Stimulated activated CD4-positive, alpha-beta T cell treated with anti-CD3 and anti-CD28 coated beads, Interleukin-4, amount 100 ng/mL, for 24 hours (primary cell): ENCODE data around the gene MED8.

Source experiments
- DNase-seq: peaks from one replicate; pipeline ENCODE4 v3.0.0-alpha.2; 2020

MED8 gene

GRCh38 chr1:43389326-43390313 is at the start of gene MED8, which contains the start of gene SZT2:
Gene MED8 (minus strand): TSS chr1:43389800. CDS start chr1:43389764, 36 bp downstream.
Gene SZT2 (plus strand): TSS chr1:43389899. CDS start chr1:43389969, 70 bp downstream.
- DNase-seq: peak; percentile 95

DNA sequence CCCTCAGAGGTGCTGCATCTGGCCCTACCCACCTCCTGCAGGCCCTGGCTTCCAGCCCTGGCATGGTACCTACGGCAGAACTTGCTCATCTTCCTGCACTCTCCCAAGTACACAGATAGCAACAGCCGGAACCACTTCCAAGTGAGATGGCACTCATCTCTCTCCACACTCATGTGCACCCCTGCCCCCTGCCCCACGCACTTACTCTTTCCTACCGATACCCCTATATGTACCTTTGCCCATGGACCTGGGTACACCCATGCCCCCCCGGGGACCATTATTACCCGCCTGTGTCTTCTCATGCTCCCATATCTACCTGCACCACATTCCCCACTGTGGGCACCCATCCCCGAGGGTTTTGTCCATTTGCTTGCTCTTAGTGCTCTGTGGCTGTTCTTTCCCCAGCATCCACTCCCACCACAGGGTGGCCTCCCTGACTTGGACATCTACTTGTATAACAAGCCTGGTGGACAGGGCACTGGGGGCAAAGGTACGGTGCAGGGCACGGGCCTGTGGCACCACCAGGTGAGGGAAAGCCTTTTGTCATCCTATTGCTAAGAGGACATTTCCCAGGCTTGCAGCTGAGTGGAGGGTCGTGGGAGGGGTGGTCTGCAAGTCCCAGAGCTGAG is 49.5 kb upstream of the MED8 start:
- DNase-seq: no peak

DNA sequence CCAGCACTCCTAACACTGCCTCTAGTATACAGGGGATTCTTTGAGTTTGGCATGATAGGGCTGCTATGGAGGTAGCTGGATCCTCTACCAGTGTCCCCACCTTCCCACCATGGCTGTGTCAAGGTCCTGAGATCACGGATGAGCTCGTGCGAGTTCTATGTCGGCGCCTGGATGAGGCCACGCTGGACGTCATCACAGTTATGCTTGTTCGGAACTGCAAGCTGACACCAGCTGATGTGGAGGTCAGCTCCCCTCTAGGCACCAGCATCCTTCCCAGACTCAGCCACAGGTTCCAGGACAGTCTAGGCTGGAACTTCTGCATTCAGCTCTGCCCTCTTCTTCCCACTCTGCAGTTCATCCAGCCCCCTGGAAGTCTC is 49.0 kb upstream of the MED8 start:
- no peak for DNase-seq

DNA sequence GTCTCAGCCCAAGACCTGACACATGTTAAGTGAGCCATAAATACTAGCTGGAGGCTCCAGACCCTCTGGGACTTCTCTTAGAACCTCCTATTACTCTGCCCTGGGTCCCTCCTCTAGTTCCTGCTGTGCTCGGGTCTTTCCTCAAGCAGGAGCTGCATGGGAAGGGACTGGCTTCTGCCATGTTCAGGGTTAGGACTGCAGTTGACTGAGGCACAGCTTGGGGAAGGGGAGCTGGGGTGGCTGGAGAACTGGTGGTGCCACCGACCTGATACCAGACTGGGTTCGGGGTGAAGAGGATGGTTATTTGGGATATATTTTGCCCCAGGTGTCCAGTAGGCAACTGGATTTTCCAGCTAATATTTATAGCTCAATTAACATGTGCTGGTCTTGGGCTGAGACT is 48.4 kb upstream of the MED8 start:
- no peak for DNase-seq

DNA sequence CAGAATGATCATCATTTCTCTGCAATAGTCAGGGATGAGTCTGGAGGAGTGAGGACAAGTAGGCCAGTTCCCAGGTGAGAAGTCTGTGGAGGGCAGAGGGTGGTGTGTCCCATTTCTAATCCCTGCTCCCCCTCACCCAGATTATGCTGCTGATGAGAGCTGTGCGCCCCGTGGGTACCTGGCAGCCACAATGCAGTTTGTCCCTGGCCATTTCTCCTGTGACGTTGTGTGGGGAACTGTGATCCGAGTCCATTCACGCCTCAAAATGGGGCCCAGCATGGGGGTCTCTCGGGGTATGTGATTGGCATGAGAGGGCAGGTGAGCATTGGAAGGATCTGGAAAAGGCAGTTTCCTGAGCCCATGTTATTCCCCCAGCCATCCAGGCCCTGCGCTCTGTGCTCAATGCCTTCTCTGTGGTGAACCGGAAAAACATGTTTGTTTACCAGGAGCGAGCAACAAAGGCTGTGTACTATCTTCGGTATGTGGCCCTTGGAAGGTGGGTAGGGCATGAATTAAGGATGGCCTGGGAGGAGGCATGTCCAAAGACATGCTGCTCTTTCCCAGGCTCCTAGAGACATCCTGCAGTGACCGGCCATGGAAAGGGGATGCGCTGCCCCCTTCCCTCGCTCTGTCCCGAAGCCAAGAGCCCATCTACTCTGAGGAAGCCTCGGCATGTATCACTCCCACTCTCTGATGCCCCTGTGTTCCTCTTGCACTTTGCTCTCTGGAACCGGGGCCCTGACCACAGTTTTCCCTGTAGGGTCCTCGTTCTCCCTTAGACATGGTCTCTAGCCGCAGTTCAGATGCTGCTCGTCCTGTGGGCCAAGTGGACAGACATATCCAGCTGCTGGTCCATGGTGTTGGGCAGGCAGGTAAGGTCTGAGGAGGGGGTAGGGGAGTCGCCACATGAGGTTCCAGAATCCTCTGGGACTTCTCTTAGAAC is 47.7 kb upstream of the MED8 start:
- DNase-seq: no peak

DNA sequence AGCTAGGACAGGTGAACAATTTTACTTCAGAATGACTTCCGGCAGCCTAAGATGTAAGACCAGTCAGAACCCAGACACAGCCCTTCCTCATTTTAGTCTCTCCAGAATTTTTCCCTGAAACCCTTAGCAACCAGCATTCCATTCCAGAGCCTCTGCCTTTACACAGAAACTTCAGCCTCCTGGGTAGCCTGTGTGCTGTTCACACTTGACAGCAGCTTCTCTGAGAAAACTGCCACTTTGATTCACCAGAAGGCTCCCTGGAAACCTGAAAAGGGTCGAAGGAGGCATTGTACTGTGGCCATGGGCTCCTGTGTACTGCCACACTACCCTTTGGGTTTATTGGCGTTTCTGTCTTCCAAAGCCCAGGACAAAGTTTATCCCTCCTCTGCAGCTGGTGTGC is 46.8 kb upstream of the MED8 start:
- DNase-seq: no peak

DNA sequence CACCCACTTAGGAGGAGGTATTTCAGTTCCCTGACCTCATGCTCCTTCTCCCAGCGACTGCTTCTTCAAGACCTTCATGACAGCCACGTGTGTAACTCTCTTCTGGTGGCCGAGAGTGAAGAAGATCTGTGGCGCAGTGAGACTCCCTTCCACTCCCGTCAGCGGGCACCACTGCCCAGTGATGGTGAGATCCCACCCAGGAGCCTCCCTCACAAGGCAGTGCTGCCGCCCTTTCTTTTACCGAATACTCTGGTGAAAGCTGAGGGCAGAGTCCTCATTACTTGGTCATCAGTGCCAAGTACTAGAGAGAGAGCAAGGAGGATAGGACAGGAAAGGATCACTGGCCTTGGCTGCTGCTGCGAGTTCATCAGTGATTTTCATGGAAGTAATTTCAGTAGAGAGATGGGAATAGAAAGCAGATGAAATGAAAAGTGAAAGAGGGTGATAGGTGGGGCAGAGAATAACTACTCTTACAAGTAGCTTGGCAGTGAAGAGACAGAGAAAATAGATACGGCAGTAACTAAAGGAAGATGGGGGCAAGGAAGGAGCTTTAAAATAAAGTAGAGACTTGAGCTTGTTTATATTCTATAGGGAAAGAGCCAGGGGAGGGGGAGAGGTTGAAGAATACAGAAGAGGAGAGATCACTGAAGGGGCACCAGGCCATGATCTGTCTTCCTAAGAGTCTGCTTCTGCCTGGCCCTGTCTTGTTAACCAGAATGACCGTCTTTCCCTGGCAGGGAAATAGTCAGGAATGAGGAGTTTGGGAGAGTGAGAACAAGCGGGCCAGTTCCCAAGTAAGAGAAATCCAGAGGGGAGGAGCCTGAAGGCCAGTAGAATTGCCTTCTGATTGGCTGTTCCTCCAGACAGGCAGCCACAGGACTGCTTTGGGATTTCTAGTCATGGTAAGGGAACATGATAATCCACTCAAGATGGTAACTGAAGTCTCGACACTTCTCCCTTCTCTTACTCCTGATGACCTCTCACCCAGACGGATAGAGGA is 45.8 kb upstream of the MED8 start:
- DNase-seq: no peak

DNA sequence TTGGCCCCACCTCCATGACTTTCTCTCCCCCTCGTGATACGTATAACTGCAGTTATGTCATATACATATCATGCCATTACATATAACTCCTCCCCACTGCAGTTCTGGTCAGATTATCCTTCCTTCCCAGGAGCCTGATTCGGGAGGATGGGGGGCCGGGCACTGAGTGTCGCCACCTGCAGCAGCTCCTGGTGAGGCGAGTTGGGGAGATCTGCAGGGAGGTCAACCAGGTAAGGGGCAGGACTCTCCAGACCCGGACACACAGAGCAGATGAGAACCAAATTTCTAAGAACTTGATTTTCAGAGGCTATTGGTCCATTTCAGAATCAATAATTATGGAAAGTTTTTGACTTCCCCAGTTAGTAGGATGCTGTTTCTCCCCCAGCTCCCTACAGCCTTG is 44.7 kb upstream of the MED8 start:
- DNase-seq: no peak

DNA sequence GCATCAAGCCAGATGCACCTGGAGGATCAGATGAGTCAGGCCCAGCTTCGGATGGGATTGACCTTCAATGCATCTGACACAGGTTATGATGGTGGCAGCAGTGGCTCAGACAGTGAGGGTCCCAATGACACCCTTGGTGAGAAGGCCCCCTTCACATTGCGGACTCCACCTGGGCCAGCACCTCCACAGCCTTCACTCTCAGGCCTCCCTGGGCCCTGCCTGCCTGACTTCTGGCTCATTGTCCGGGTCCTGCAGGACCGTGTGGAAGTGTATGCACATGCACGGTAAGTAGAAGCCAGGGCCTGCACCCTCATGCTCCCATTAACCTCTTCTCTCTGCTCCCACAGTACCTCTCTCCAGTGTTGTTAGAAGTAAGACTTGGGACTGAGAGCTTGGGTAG is 43.3 kb upstream of the MED8 start:
- no peak for DNase-seq

- DNase-seq: no peak
Measured at GRCh38 chr1:43432171-43432860, 42.7 kb upstream of the MED8 start.

DNA sequence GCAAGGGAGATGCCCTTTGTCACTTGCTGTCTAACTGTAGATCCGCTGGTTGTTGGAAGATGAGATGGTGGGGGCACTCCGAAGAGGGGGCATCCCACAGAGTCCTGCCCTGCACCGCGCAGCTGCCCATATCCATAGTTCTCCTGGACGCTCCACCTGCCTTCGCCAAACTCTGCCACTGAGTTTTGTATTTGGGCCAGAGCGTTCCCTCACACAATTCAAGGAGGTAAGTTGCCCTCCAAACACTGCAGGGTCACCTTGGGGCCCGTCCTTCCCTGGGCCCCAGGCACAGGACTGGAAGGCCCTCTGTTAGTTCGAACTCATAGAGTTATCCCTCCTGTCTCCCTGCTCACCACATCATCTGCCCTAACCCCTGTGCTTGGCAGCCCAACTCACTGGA is 42.1 kb upstream of the MED8 start:
- DNase-seq: no peak

- DNase-seq: no peak
Measured at GRCh38 chr1:43430831-43431230, 41.2 kb upstream of the MED8 start.

DNA sequence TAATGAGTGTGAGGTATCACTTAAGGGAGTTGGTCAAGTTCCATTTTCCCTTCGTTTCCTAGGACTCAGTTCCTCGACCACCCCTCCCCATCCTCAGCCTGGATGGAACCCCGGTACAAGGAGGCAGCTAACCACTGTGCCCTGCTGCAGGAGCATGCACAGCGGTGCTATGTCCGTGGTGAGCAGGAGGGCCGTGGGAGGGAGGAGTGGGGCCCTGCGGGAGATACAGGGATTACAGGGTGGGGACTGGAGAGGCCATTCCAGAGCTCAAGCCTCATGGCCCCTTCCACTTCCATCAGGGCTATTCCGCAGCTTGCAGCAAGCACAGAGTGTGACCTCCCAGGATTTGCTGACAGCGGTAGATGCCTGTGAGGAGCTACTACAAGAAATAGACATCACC is 38.3 kb upstream of the MED8 start:
- no peak for DNase-seq

- DNase-seq: no peak
Measured at GRCh38 chr1:43427524-43427923, 37.9 kb upstream of the MED8 start.

DNA sequence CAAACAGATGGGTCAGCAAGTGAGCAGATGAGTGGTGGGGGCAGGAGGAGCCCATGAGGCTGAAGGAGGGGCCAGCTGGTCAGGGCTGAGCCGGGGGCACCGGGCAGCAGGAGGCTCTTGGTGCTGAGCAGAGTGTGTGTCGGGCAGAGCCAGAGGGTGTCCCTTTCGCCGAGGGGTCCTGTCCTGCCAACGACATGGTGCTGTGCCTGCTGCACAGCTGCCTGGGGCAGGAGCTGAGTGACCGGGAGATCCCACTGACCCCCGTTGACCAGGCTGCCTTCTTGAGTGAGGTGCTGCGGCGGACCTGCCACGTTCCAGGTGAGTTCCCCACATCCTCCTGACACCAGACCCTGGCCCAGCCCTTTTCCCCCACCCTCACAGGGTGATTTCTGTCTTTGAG is 36.6 kb upstream of the MED8 start:
- DNase-seq: no peak

GRCh38 chr1:43425045-43425444 is 35.4 kb upstream of the MED8 start:
- no peak for DNase-seq

DNA sequence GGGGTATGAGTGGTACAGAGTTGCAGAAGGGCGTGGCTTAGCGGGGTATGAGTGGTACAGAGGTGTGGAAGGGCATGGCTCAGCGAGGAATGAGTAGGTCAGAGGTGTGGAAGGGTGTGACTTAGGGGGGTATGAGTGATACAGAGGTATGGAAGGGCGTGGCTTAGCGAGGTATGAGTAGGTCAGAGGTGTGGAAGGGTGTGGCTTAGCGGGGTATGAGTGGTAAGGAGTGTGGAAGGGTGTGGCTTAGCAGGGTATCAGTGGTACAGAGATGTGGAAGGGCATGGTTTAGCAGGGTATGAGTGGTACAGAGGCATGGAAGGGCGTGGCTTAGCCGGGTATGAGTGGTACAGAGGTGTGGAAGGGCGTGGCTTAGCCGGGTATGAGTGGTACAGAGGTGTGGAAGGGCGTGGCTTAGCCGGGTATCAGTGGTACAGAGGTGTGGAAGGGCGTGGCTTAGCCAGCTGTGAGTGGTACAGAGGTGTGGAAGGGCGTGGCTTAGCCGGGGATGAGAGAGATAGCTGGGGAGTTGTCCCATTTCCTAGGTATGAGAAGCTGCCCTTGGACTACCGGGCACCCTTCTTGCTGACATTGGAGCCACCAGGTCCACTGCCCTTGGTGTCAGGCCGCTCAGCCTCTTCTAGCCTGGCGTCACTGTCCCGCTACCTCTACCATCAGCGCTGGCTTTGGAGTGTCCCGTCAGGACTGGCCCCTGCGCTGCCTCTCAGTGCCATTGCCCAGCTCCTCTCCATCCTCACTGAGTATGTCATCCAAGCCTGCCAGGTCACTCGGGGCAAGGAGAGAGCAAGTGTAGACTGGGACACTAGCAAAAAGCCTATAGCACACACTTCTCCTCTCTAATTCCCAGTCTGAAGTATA is 34.3 kb upstream of the MED8 start:
- DNase-seq: no peak

- DNase-seq: no peak
Measured at GRCh38 chr1:43422995-43423671, 33.5 kb upstream of the MED8 start.

DNA sequence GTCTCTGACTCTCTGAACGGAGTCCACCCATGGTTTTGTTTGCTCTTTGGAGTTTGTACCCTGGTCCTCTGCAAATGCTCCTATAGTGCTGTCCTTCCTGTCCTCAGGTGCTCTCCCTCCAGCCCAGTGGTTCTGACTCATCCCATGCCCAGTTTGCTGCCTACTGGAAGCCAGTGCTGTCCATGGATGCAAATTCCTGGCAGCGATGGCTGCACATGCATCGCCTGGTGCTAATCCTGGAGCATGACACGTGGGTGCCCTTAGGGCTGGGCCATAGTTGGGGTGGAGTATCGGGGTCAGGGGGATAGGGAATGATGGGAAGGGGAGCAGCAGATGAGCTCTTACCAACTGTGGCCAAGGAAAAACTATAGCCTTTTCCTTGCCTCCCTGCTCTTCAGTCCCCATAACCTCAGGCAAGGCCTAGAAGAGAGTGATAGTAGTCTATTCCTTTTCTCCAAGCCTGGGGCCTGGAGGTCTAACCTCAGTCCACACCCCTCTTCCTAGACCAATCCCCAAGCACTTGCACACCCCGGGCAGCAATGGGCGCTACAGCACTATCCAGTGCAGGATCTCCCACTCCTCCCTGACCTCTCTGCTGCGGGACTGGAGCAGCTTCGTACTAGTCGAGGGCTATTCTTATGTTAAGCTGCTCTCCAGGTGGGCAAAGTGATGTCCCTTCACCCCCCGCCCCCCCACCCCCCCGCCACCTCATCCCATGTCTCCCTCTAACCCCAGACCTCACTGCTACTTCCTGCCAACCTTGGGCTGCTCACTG is 32.6 kb upstream of the MED8 start:
- DNase-seq: no peak
